ENCODE data around the gene NINJ1.
A peak's percentile ranks its signal among the peaks of the same experiment; 100 is the strongest.

Gene NINJ1

GRCh38 chr9:93097511-93098201 is 36.4 kb downstream of the NINJ1 start:
- Histone ChIP-seq H4K8ac (ENCODE audit: low read depth, low read length) (no peak overlapping the region), H2BK120ac (ENCODE audit: low read depth, low read length) (no peak overlapping the region), H3K27ac (replicated peaks; ENCODE audit: low read length) (no peak overlapping the region), H2AFZ (ENCODE audit: low read length) (peak overlapping the region; percentile 96), H3K4me2 (ENCODE audit: insufficient read depth, low read length, poor library complexity, severe bottlenecking) (no peak overlapping the region), H3K18ac (ENCODE audit: low read length) (peak overlapping the region; percentile 52), H3K4me3 (ENCODE audit: low read length in 2 of 2) (peak overlapping the region in 1 of 2 donors; percentile 83), H2BK15ac (ENCODE audit: low read length) (no peak overlapping the region), H2BK5ac (ENCODE audit: low read length) (no peak overlapping the region), H3K14ac (ENCODE audit: low read length) (no peak overlapping the region), H3K27me3 (ENCODE audit: control insufficient read depth in 3 of 3, insufficient read depth in 3 of 3, low read depth in 1 of 3, low read length in 3 of 3) (peaks cover 0 to 6% (median 0%) of the 10 kb centered on the region in 3 experiments), H4K91ac (ENCODE audit: low read depth, low read length, poor library complexity) (no peak overlapping the region), H3K79me1 (ENCODE audit: low read depth, low read length) (peaks cover 2% of the 10 kb centered on the region), H3K9ac (ENCODE audit: low read depth, low read length, poor library complexity) (peak overlapping the region; percentile 50), H3K4me1 (ENCODE audit: control insufficient read depth in 2 of 2, insufficient read depth in 1 of 2, low read depth in 1 of 2, low read length in 2 of 2) (peaks cover 5 to 15% of the 10 kb centered on the region in 2 donors), H3K23ac (ENCODE audit: low read depth, low read length, poor library complexity) (no peak overlapping the region), H3K4ac (ENCODE audit: low read length) (no peak overlapping the region), H3K9me3 (replicated peaks in 1 of 2; ENCODE audit: control insufficient read depth in 2 of 2, insufficient read depth in 1 of 2, low read depth in 1 of 2, low read length in 2 of 2) (no peaks in the 10 kb centered on the region), H2BK12ac (ENCODE audit: low read length) (peak overlapping the region; percentile 14), H2AK5ac (ENCODE audit: low read depth, low read length) (peak overlapping the region; percentile 47), H3K36me3 (replicated peaks in 1 of 2; ENCODE audit: control insufficient read depth in 2 of 2, insufficient read depth in 2 of 2, low read length in 2 of 2) (no peaks in the 10 kb centered on the region)
- DNase-seq (ENCODE audit: low spot score): no peak
- no CpG with 5 or more reads among the region's 11 CpGs for WGBS, 2 donors (ENCODE audit: extremely low coverage in 2 of 2, insufficient read length in 2 of 2, insufficient replicate concordance in 1 of 2)

DNA sequence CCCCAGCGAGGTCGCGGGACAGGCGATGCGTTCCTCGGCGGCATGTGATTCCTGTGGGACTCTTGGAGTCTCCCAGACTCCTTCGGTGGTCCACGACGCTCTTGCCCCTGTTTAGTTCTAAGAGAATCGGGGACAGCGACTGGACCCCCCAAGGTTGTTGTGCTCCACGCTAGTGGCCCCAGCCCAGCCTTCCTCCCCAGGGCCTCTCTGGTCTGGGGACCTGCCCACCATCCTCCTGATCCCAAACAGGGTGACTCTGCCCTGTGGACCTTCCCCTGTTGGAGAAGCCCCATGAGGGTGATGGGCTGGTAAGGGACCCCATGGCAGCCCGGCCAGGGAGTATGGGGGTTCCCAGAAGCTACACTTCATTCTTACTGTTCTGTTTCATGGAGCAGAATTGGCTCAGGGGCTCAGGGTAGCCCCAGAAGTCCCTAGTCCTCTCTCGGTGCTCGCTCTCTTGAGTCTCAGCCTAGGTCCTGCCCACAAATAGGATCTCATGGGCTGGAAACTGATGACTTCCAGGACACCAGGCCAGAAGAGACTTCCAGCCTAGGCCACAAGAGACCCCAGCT is 37.2 kb downstream of the NINJ1 start:
- no peak for DNase-seq (ENCODE audit: low spot score)
- Histone ChIP-seq H3K9ac (ENCODE audit: low read depth, low read length, poor library complexity) (peak overlapping the region; percentile 84), H2BK12ac (ENCODE audit: low read length) (no peak overlapping the region)

DNA sequence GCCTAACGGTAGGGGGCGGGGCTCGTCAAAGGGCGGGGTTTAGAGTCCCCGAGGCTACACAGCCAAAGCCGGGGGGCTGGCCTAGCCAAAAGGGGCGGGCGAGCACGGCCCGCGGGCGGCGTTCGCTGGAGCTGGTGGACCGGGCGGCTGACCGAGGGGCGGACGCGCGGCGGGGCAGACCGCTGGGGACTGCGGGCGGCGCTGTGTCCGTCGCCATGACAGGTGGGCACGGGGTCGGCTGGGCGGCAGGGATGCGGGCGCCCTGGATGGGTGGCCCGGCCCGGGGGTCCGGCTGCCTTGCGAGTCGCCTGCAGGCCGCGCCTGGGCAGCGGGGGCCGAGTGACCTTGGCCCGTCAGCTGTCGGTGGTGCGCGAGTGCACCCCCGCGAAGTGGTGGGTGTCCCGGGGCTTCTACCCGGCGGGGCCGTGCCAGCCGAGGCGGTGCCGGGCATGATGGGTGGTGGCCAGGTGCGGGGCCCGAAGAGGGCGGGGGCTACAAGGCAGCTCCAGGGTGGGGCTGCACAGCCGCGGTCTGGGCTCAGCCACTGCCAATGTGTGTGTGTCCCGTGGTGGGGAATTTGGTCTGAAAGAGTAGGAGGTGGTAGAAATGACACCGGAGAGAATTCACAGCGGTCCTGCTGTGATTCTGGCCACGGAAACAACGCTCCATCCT is 37.8 kb downstream of the NINJ1 start, which contains the start of gene CARD19:
CARD19 (plus strand) TSS at position 87 of the 672 bp plus-strand sequence; CDS start at position 216, 129 bp downstream.
- H3K4ac ChIP-seq (ENCODE audit: low read length): peak within 1 kb of the TSS; percentile 23
- DNase-seq (ENCODE audit: low spot score): peak; percentile 31
- WGBS, 2 donors (ENCODE audit: extremely low coverage in 2 of 2, insufficient read length in 2 of 2, insufficient replicate concordance in 1 of 2): no CpG with 5 or more reads among the region's 65 CpGs

More for the DNA sequence above, 37.2 kb downstream of the NINJ1 start:
- H4K91ac ChIP-seq (ENCODE audit: low read depth, low read length, poor library complexity): no peak overlapping the region
- H3K14ac ChIP-seq (ENCODE audit: low read length): no peak overlapping the region
- no peak overlapping the region for H2BK120ac ChIP-seq (ENCODE audit: low read depth, low read length)
- WGBS, 2 donors (ENCODE audit: extremely low coverage in 2 of 2, insufficient read length in 2 of 2, insufficient replicate concordance in 1 of 2): no CpG with 5 or more reads among the region's 16 CpGs
- no peak overlapping the region for H4K8ac ChIP-seq (ENCODE audit: low read depth, low read length)
- peak overlapping the region; percentile 83 to 94 for H3K4me3 ChIP-seq (ENCODE audit: low read length in 2 of 2)
- no peaks in the 10 kb centered on the region for H3K9me3 ChIP-seq (replicated peaks in 1 of 2; ENCODE audit: control insufficient read depth in 2 of 2, insufficient read depth in 1 of 2, low read depth in 1 of 2, low read length in 2 of 2)
- H3K4ac ChIP-seq (ENCODE audit: low read length): no peak overlapping the region
- peaks cover 2% of the 10 kb centered on the region for H3K79me1 ChIP-seq (ENCODE audit: low read depth, low read length)
- H3K27ac ChIP-seq (replicated peaks; ENCODE audit: low read length): no peak overlapping the region
- H3K36me3 ChIP-seq (replicated peaks in 1 of 2; ENCODE audit: control insufficient read depth in 2 of 2, insufficient read depth in 2 of 2, low read length in 2 of 2): no peaks in the 10 kb centered on the region
- peak overlapping the region; percentile 95 for H3K18ac ChIP-seq (ENCODE audit: low read length)
- H2BK15ac ChIP-seq (ENCODE audit: low read length): no peak overlapping the region
- H3K23ac ChIP-seq (ENCODE audit: low read depth, low read length, poor library complexity): peak overlapping the region; percentile 38
- H3K4me1 ChIP-seq (ENCODE audit: control insufficient read depth in 2 of 2, insufficient read depth in 1 of 2, low read depth in 1 of 2, low read length in 2 of 2): peaks cover 5 to 15% of the 10 kb centered on the region in 2 donors
- peak overlapping the region; percentile 15 for H2AK5ac ChIP-seq (ENCODE audit: low read depth, low read length)
- H2BK5ac ChIP-seq (ENCODE audit: low read length): peak overlapping the region; percentile 14
- H3K4me2 ChIP-seq (ENCODE audit: insufficient read depth, low read length, poor library complexity, severe bottlenecking): peak overlapping the region; percentile 92
- peaks cover 0 to 6% (median 0%) of the 10 kb centered on the region in 3 experiments for H3K27me3 ChIP-seq (ENCODE audit: control insufficient read depth in 3 of 3, insufficient read depth in 3 of 3, low read depth in 1 of 3, low read length in 3 of 3)
- H2AFZ ChIP-seq (ENCODE audit: low read length): peak overlapping the region; percentile 96

More for the DNA sequence above, 37.8 kb downstream of the NINJ1 start, which contains the start of gene CARD19:
- peak within 1 kb of the TSS; percentile 92 for H3K4me2 ChIP-seq (ENCODE audit: insufficient read depth, low read length, poor library complexity, severe bottlenecking)
- peaks cover 6 to 20% of the 10 kb centered on the region in 2 donors for H3K4me1 ChIP-seq (ENCODE audit: control insufficient read depth in 2 of 2, insufficient read depth in 1 of 2, low read depth in 1 of 2, low read length in 2 of 2)
- no peak within 1 kb of the TSS for H3K14ac ChIP-seq (ENCODE audit: low read length)
- H3K9me3 ChIP-seq (replicated peaks in 1 of 2; ENCODE audit: control insufficient read depth in 2 of 2, insufficient read depth in 1 of 2, low read depth in 1 of 2, low read length in 2 of 2): no peaks in the 10 kb centered on the region
- H4K91ac ChIP-seq (ENCODE audit: low read depth, low read length, poor library complexity): peak within 1 kb of the TSS; percentile 44
- H2AFZ ChIP-seq (ENCODE audit: low read length): peak within 1 kb of the TSS; percentile 96
- peak within 1 kb of the TSS; percentile 83 to 94 for H3K4me3 ChIP-seq (ENCODE audit: low read length in 2 of 2)
- H3K36me3 ChIP-seq (replicated peaks in 1 of 2; ENCODE audit: control insufficient read depth in 2 of 2, insufficient read depth in 2 of 2, low read length in 2 of 2): no peaks in the 10 kb centered on the region
- peak within 1 kb of the TSS; percentile 99 for H2AK5ac ChIP-seq (ENCODE audit: low read depth, low read length)
- H4K8ac ChIP-seq (ENCODE audit: low read depth, low read length): no peak within 1 kb of the TSS
- H2BK120ac ChIP-seq (ENCODE audit: low read depth, low read length): no peak within 1 kb of the TSS
- peak within 1 kb of the TSS; percentile 14 for H2BK5ac ChIP-seq (ENCODE audit: low read length)
- H3K18ac ChIP-seq (ENCODE audit: low read length): peak within 1 kb of the TSS; percentile 95
- peak within 1 kb of the TSS; percentile 80 for H3K23ac ChIP-seq (ENCODE audit: low read depth, low read length, poor library complexity)
- peak within 1 kb of the TSS; percentile 89 for H3K27ac ChIP-seq (replicated peaks; ENCODE audit: low read length)
- H3K9ac ChIP-seq (ENCODE audit: low read depth, low read length, poor library complexity): peak within 1 kb of the TSS; percentile 84
- peak within 1 kb of the TSS; percentile 50 for H2BK15ac ChIP-seq (ENCODE audit: low read length)
- peak within 1 kb of the TSS; percentile 68 for H2BK12ac ChIP-seq (ENCODE audit: low read length)
- peaks cover 0 to 6% (median 0%) of the 10 kb centered on the region in 3 experiments for H3K27me3 ChIP-seq (ENCODE audit: control insufficient read depth in 3 of 3, insufficient read depth in 3 of 3, low read depth in 1 of 3, low read length in 3 of 3)
- H3K79me1 ChIP-seq (ENCODE audit: low read depth, low read length): peaks cover 2% of the 10 kb centered on the region

All from neuronal stem cell (in vitro differentiated cells).